Measurements from ENCODE around the gene NTN1.

Gene NTN1

DNA sequence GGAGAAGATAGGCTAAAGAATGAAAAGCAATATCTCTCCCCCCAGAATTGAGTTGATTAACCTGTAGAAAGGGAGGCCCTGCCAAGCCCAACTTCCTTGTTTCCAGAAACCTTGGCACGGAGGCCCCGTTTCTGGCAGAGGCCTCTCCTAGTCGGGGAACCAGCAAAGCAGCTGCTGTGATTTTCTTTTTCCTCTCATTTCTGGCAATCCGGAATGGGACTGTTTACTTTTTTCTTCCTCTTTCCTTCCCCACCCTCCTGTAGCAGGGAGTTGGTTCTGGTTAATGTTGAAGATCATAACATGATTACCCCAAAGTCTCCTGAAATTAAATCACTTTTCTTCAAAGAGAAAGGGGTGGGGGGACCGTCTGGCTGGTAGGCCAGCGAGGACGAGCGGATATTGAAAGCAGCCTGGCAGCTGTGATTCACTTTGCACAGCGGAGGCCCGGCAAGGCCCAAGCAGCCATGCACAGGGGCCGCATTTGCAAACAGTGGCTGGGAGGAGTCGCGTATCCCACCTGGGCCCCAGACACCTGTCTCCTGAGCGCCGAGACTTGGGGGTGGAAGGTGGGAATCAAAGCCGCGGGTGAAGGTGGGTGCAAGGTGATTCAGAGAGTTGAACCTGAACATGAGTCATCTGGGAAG, 51.5 kb downstream of the NTN1 start:
- no peak for TF ChIP-seq GATA2 (IDR thresholded peaks at IDR 0.05; ENCODE audit: low read depth, low read length)
- TF ChIP-seq GATA3 (IDR thresholded peaks at IDR 0.05; ENCODE audit: low read depth, low read length) = no peak

DNA sequence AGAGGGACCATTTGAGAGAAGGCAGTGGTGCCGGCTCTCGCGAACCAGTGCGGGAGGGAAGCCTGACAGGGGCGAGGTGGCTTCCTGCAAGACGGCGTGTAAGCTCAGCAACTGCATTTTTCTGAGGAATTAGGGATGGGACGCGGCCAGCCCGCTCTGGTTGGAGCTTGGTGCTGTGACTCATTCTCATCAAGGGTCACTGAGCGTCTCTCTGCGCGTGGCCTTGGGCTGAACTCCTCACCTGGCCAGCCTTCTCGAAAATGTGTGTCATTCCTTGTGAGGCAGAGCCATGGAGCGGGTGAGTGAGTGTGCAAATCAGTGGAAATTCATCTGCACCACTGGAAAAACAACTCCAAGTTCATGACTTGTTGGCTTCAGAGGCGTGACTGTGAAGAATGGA, 52.8 kb downstream of the NTN1 start:
- TF ChIP-seq GATA3 (IDR thresholded peaks at IDR 0.05; ENCODE audit: low read depth, low read length) (no peak), GATA2 (IDR thresholded peaks at IDR 0.05; ENCODE audit: low read depth, low read length) (no peak)

DNA sequence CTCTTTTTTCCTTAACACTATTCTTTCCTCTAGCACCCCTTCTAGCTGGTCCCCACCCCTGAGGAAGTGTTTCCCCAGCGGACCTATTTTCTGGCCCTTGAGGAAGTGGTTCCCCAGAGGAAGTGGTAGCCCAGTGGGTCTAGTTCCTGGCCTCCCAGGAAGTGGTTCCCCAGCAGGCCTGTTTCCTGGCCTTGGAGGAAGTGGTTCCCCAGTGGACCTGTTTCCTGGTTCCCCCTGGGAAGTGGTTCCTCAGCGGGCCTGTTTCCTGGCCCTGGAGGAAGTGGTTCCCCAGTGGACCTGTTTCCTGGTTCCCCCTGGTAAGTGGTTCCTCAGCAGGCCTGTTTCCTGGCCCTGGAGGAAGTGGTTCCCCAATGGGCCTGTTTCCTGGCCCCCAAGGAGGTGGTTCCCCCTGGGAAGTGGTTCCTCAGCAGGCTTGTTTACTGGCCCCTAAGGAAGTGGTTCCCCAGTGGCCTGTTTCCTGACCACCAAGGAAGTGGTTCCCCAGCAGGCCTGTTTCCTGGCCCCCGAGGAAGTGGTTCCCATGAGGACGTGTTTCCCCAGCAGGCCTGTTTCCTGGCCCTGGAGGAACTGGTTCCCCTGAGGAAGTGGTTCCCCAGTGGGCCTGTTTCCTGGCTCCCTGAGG, 58.3 kb downstream of the NTN1 start:
- TF ChIP-seq GATA3 (IDR thresholded peaks at IDR 0.05; ENCODE audit: low read depth, low read length) = no peak
- TF ChIP-seq GATA2 (IDR thresholded peaks at IDR 0.05; ENCODE audit: low read depth, low read length) = no peak

DNA sequence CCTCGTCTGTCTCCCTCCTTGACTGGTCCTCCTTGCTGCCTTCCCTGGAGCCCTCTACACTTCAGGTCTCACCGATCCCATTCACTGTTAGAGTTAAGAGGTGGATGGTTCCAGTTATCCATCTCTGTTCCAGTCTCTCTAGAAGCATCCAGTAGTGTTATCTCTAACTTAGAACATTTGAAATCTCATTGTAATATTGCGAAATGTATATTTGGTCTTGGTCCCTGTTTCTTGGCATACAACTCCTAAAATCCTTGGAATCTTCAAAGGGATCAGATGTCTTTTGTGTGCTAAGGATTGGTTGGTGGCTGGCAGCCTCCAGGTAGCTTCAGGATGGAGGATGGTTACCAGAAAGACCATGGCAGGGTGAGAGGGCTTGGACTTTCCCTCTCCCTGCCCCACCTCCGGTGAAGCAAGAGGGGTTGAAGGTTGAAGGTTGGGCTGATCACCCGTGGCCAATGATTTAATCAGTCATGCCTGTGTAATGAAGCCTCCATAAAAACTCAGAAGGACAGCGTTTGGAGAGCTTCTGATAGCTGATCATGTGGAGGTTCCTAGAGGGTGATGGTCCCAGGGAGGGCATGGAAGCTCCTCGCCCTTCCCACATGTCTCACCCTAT, 59.1 kb downstream of the NTN1 start:
- TF ChIP-seq GATA3 (IDR thresholded peaks at IDR 0.05; ENCODE audit: low read depth, low read length) = no peak
- TF ChIP-seq GATA2 (IDR thresholded peaks at IDR 0.05; ENCODE audit: low read depth, low read length) = no peak

DNA sequence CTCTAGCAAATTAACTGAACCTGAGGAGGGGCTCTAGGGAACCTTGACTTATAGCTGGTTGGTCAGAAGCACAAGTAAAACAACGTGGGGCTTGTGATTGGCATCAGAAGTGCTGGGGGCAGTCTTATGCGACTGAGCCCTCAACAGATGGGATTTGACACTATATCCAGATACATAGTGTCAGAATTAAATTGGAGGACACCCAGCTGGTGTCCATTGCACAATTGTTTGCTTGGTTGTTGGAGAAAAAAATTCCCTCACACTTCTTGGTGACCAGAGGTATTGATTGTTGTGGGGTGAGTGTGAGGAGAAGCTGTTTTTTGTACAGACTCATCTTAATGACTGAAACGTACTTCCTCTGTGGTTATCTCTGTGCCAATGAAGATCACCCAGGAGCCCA, 59.7 kb downstream of the NTN1 start:
- TF ChIP-seq GATA2 (IDR thresholded peaks at IDR 0.05; ENCODE audit: low read depth, low read length) (no peak), GATA3 (IDR thresholded peaks at IDR 0.05; ENCODE audit: low read depth, low read length) (no peak)

DNA sequence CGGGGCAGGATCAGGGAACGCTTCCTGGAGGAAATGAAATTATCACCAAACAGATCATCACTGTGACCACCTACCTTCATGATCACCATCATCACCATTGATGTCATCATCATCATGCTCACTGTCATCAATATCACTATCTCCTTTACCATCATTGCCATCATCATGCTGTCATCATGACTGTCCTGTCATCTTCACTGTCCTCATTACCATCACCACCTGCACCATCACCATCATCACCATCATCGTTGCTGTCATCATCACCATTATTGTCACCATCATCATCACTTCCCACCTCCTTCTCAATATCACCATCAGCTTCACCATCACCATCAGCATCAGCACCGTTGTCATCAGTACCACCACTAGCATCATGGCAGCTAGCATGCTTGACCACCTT, 65.3 kb downstream of the NTN1 start:
- TF ChIP-seq GATA2 (IDR thresholded peaks at IDR 0.05; ENCODE audit: low read depth, low read length) = no peak
- TF ChIP-seq GATA3 (IDR thresholded peaks at IDR 0.05; ENCODE audit: low read depth, low read length) = no peak

DNA sequence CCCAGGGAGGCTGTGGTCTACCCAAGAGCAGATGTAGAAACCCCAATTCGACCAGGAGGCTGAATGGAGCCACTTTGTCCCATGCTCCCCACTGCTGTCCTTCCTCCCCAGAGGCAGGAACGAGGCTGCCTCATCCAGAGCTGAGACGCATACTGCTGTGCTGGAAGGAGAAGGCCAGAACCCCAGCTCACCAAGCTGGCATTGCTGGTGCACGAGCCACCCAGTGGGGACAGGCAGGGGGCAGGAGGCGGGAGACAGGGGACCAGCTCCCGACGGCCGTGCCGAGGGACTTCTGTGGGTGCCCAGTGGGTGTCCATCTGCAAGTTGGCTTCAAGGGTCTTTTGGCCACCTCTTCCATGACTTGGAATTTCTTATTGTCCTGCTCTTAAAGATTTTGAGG, 66.6 kb downstream of the NTN1 start:
- TF ChIP-seq GATA3 (IDR thresholded peaks at IDR 0.05; ENCODE audit: low read depth, low read length) (no peak), GATA2 (IDR thresholded peaks at IDR 0.05; ENCODE audit: low read depth, low read length) (no peak)

DNA sequence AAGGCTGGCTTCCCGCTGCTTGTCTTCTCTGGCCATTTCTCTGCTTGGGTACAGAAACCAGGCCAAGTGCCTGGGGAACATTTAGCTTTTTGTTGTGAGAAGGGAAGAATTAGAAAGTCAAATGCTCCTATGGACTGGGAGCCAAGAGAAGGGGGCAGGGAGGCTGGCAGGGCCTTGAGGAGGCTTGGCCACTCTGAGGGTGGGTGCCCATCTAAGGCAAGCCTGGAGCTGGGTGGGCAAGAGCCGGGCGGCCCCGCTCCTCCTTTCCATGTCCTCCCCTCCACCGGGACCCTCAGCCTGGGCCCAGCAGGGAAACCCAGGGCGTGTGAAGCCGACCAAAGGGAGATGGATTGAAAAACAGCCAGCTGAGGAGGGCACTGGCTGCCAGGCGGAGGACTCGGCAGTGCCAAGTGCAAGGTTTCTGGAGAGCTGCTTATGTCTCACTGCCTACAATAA, 69.4 kb downstream of the NTN1 start:
- TF ChIP-seq GATA2 (IDR thresholded peaks at IDR 0.05; ENCODE audit: low read depth, low read length) = no peak

DNA sequence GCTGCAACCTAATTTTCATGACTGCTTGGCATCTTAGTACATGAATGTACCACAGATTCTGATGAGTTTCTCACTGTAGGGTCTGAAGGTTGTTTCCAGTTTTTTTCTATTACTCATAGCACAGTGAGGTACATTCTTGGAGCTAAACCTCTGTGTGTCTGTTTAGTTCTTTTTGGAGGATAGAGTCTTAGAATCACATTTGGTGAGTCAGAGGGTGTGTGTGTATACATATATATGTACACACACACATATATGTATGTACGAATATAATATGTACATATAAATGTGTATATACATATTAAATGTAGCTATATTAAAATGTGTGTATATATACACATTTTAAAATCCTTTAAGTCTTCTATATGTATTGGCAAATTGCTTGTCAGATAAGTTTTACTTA, 72.9 kb downstream of the NTN1 start:
- TF ChIP-seq GATA2 (IDR thresholded peaks at IDR 0.05; ENCODE audit: low read depth, low read length) (no peak), GATA3 (IDR thresholded peaks at IDR 0.05; ENCODE audit: low read depth, low read length) (no peak)

DNA sequence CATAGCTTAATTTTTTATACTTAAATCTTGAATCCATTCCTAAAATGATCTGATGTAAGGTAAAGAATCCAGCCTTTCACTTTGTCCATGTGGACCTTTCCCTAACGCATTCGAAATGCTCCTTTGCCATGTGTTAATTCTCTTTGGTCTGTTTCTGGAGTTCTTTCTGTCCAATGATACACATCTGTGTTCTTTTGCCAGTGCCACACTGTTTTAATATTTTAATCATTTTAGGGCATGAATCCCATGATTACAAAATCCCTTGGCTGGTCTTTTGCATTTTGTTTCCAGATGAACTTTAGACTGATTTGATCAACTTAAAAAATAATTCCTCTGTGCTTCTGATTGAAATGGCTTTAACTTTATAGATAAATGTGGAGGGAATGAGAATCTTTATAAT, 74.1 kb downstream of the NTN1 start:
- TF ChIP-seq GATA2 (IDR thresholded peaks at IDR 0.05; ENCODE audit: low read depth, low read length) = no peak
- TF ChIP-seq GATA3 (IDR thresholded peaks at IDR 0.05; ENCODE audit: low read depth, low read length) = no peak

DNA sequence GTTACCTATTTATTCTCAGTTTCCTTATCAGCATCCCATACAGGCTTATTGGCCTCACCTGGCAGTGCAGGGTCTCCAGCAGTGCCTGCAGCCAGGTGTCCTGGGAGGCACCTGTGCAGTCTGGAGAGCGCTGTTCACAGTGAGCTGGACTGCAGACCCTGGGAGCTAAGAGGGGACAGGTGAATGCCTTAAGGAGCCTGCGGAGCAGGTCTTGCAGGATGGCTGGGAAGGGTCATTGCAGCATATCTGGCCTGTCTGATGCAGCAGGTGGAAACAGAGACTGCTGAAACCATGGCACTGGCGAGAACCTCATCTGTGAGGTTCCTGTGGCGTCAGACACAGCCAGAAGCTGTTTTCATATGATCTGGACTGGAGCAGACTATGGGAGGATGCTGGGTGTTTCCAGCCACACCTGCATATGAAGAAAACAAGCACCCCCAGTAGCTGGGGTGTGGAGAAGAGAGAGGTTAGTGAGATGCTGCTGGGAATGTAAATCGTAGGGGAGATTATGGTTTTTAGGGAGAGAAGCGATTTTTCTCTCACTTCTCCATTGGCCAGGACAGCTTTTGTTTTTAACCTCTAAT, 77.0 kb downstream of the NTN1 start:
- TF ChIP-seq GATA3 (IDR thresholded peaks at IDR 0.05; ENCODE audit: low read depth, low read length) (no peak), GATA2 (IDR thresholded peaks at IDR 0.05; ENCODE audit: low read depth, low read length) (no peak)

DNA sequence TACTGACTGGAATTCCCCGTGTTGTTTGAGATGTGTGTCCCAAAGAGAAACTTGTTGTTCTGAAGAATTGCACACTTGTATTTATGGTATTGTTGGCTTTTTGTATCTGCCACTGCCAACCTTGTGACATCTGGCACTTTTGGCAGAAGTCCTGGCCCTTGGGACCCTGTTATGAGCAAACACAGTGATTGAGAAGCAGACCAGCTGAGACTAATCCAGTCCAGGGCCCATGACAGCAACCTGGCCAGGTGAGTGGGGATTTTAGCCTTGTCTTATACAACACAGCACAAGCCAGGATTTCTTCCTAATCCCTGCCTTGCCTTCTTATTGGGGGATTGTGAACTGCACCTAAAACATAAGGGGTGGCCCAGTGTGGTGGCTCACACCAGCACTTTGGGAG, 80.0 kb downstream of the NTN1 start:
- TF ChIP-seq GATA3 (IDR thresholded peaks at IDR 0.05; ENCODE audit: low read depth, low read length) (no peak), GATA2 (IDR thresholded peaks at IDR 0.05; ENCODE audit: low read depth, low read length) (no peak)

DNA sequence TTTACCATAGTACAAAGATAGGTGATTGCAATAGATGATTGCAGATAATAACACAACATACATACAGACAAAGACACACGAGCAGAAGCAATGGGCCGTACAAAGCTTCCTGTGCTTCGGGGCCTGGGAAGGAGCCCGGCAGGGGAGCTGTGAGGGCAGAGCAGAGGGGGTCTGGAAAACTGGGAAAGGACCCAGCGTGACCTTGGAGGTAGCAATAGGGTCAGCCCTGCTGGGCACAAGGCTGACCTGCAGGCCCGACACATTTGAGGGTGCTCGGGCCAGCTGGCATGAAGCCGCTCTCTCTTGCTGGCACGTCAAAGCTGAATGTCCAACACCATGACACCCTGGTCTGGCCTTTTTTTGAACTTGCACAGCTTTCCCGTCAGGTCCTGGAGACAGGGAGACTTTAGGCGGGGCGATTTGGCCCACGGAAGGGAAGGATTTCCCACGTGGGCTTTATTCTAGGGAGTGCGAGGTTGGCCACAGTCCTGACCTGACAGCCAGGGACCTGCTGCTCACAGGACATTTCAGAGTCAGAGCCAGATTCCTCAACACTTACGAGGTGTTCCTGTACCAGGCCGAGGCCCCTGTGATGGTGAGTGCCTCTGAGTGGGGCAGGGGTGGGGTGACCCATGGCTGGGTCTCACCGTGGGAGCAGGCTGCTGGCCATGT, 83.2 kb downstream of the NTN1 start:
- TF ChIP-seq GATA3 (IDR thresholded peaks at IDR 0.05; ENCODE audit: low read depth, low read length) (no peak), GATA2 (IDR thresholded peaks at IDR 0.05; ENCODE audit: low read depth, low read length) (no peak)
